Activated CD4-positive, alpha-beta T cell treated with anti-CD3 and anti-CD28 coated beads, Interleukin-2, amount 50 U/mL, for 48 hours (primary cell): Measurements from ENCODE around the gene SHFL.

Source experiments
- DNase-seq, 2 experiments: peaks; one replicate each; pipeline ENCODE4 v3.0.0-alpha.2; 2020

The SHFL gene

DNA sequence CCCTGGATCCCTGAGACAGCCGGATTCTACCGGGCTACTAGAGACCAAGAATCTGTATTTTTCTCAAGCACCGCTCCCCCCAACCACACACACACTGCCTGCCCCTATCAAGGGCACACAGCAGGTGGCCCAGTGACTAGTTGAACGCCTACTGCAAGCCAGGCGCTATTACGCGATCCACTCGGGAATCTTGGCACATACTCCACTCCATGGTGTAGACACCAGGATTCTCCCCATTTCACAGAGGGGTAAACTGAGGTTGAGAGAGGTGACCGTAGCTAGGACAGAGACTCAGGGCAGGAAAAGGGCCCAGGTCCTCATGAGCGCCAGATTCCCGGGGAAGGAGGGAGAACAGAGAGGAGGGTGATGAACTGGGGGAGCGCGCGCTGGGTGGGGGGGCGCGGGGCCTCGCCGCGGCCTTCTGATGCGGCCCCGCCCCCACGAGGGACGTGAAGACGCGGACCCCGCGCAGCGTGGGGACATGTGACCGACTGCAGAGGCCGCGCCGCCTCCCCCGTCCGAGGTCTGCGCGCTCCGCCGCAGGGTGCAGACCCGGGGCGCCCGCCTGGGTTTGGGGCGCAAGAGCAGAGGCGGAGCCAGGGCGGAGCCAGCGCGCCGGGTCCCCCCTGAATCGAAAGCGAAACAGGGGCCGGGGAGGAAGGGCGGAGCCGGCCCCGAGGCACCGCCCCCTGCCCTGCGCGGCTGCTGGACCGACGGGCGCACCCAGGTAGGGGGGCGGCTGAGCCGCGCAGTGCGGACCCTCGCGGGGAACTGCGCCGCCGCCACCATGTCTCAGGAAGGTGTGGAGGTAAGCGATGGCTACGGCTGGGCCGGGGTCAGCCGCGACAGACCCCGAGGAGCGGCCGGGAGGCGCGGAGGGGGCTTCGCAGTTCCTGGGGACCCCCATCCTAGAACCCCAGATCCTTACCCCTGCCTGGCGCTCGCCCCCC, at the start of gene SHFL:
TSS of gene SHFL (plus strand) at position 677 of the 950 bp plus-strand sequence. CDS start at position 788, 111 bp downstream.
- DNase-seq = peak; percentile 80 to 85

DNA sequence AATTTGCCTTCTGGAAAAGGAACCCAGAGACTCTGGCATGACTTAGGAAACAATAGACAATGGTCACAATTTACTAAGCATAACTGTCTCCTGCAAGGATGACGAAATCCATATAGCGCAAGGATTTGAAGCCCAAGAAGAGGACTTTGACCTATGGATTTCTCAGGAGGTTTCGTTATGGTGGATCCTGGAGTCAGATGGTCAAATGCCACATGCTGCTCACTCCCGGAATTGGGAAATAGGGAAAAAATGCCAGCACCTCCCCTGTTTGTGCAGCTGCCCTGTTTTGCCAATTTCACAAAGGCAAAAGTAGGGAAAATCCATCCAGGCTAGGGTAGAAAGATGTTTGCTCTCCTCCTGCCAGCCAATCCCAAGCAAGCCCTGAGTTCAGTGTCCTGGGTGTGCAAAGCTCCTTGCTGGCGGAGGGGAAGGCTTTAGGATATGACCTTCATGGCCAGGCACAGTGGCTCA, 49.5 kb upstream of the SHFL start:
- DNase-seq = no peak

DNA sequence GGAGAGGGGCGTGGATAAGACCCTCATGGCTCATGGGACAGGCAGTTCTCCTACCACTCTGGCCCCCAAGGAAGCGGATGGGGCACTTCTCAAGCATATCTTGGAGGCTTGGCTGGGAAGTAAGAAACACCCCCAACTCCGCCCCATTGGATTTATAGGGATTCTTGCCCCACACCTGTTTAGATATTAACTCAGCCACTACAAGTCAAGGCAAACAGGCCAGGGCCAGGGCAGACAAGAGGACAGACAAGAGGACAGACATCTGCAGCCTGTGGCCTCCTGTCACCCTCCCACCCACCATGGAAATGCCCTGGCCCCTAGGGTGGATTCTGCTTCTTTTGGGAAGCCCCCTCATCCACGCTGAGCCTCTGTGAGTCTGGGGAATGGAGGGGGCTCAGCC, 48.8 kb upstream of the SHFL start:
- DNase-seq = no peak

DNA sequence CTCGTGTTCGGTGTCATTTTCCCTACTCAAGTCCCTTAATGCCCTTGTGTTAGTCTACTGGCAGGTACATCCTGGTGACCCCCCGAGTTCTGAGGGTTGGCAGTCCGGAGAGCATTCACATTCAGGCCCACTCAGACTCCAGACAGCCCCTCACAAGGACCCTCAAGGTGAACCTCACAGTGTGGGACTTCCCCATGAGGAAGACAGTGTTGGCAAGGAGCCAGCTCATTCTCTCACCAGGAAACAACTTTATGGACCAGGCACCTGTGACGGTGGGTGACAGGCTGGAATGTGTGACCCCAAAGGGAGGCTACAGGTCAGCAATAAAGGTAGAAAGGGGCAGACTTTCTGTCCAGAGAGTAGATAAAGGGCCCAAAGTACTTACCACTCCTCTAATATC, 48.3 kb upstream of the SHFL start:
- no peak for DNase-seq

DNA sequence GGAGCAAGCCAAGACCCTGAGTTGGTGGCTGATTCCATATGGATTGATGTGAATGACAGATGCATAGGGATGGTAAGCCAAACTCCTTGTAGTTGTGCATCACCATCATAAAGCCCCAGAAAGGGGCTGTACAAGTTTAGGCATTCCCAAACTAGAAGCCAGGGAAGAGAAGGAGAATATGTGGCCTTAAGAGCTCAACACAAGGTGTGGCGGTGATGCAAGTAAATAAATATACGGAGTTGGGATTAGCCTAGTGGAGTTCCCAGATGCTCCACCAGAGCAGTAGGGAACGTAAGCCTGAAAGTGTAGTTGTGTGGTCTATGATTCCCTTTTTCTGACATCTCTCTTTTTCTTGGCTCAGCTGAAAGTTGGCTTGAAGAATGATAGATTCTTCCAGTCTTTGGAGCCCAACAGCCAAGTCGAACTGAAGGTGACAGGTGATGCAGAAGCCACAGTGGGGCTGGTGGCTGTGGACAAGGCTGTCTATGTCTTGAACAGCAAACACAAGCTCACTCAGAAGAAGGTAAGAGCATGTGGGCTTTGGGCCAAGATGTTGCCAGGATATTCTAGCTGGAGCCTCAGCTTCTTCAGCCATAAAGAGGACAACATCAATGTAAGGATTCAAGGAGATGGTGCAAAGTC, 42.7 kb upstream of the SHFL start:
- DNase-seq = no peak

DNA sequence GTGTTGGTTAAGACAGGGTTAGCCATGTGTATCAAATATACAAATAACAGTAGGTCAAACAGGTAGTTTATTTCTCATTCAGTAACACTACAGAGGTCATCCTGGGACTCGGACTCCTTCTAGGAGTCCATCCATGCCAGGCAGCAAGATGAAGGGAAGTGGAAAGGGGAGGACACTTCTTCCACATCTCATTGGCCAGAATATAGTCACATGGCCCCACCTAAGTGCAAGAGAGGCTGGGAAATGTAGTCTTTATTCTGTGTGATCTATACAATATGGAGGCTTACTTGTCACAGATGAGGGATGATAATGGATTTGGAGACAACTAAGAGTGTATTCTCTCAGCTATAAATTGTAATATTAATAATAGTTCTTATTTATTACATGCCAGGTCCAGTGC, 41.7 kb upstream of the SHFL start:
- no peak for DNase-seq

DNA sequence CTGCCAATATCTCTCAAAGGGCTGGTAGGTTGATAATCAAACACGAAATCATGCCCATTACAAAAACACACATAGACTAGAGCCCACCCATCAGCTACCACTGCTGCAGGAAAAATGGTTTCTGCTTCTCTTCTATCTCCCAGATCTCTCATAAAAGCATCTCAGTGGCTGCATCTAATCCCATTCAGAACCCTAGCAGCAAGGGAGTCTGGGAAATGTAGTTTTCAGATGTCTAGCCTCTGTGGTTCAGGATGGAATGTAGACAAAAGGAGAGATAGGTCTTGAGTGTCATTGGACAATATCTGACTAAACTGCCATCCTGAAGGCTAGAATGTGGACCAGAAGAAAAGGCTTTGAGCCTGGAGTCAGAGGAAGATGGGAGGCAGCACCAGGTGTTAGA, 40.7 kb upstream of the SHFL start:
- no peak for DNase-seq

DNA sequence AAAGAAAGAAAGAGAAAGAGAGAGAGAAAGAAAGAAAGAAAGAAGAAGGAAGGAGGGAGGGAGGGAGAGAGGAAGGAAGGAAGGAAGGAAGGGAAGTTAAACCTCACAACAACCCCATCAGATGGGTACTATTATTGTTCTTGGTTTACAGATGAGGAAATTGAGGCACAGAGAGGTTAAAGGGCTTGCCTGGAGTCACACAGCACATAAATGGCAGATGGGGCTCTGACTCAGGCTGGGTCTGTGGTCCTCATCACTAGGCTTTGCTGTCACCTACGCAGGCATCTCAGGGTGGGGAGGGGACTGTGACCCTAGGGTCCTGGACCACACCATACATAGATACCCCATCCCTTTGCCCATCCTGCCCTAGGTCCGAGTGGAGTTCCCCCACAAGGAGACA, 36.5 kb upstream of the SHFL start:
- DNase-seq = no peak

DNA sequence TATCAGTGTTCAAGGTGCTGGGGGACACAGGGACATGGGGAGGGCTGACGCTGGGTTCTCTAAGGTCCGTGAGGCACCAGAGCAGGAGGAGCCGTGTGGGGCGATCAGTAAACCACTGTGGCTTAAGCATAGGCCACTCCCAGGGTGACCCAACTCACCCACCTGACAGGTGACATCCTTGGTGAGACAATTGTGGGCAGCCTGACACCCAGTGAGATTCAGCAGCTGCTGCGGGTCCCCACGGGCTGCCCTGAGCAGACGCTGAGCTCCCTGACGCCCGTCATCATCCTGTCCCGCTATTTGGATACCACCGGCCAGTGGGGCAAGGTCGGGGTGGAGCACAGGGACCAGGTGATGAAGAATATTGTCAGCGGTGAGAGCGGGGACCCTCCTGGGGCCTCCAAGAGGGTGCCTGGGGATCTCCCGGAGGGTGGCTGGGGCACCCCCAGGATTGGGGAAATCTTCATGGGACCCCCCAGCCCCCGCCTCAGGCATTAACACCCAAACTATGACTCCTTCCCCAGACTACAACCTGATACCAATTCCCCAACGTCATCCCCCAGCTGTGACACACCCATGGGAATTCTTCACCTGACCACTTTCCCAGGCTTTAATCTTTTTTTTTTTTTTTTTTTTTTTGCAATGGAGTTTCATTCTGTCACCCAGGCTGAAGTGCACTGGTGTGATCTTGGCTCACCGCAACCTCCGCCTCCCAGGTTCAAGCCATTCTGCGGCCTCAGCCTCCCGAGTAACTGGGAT, 33.3 kb upstream of the SHFL start:
- no peak for DNase-seq

DNA sequence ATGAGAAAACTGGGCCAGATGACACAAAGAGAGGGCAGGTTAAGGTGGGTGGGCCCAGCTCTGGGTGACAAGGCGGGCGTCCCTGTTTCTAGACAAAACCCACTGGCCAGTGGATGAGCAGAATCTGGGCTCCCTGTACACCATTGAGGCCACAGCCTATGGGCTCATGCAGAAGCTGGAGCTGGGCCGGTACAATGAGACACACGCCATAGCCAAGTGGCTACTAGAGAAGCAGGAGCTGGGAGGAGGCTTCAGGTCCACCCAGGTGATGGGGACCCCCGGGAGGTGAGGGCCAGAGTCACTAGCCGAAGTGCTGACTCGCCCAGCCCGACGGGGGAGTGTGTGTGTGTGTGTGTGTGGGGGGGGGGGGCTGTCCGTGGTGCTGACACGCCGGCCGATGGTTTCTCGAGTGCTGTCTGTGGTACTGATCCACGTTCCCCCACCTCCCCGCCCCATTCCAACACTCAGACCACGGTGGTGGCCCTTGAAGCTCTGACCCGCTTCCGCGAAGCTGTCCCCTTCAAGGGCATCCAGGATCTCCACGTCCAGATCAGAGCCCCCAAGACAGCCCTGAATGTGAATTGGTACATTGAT, 24.3 kb upstream of the SHFL start:
- DNase-seq = no peak

DNA sequence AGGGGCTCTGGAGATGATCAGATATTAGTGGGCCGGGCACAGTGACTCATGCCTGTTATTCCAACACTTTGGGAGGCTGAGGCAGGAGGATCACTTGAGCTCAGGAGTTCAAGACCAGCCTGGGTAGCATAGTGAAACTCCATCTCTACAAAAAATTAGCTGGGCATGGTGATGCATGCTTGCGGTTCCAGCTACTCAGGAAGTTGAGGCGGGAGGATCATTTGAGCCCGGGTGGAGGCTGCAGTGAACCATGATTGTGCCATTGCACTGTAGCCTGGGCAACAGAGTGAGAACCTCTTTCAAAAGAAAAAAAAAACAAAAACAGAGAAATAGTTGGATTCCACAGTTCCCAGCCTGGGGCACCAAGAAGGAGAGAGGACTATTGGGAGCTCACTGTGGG, 17.9 kb upstream of the SHFL start:
- no peak for DNase-seq

DNA sequence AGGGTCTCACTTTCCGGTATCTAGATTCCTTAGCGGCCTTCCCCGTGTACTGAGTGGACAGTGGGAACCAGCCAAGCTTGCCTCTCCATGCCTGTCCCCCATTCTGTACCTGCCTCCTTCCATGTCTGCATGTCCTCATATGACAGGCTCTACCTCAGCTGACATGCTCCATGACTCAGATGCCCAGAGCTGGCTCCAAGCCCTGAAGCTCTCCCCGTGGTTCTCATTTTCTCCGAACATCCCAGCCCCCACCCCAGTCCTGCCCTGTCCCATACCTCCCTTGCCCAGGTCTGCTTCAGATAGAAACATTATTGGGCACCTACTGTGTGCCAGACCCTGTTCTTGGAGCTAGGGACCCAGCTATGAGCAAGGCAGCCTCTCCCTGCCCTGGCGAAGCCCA, 17.1 kb upstream of the SHFL start:
- no peak for DNase-seq

DNA sequence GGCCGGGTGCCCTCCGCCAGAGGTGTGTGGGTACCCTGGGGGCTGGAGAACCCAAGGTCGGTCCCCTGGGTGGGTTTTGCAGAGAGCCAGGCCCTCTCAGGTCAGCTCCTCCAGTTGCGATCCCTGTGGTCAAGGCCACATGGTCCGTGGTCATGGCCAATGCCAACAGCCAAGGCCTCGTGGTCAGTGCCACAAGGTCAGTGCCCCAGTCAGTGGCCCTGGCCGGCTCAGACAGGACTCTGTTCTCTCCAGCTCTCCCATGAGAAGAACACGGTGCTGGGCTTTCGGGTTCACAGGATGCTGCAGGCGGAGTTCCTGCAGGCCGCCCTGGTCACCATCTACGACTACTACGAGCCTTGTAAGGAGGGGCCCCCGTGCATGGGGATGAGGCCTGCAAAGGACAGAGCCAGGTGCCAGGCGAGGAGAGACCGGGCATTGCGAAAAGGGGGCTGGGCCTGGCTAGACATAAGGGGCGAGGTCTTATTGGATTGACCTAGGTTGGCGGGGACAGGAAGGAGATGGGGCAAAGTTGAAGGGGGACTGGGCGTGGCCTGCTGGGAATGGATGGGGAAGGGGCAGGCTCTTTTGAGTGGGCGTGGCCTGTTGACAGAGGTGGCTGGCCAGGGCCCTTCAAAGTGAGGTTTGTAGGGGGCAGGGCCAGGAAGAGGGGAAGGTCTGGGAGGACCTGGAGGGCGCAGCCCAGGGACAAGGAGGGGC, 15.2 kb upstream of the SHFL start:
- no peak for DNase-seq

DNA sequence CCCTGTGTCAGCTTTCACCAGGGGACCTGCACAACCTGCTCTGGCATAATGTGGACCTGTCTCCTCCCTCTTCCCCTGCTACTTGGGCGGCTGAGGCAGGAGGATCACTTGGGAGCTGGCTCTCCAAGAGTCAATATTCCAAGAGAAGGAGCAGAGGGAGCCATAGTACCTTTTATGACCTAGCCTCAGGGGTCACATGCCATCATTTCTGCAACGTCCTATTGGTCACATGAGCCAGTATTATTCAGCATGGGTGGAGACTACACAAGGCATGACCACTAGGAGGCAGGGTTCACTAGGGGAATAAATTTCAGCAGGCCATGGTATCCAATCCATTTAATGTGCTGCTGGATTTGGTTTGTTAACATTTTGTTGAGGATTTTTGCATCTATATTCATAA, 12.0 kb upstream of the SHFL start:
- peak; percentile 54 to 63 for DNase-seq

DNA sequence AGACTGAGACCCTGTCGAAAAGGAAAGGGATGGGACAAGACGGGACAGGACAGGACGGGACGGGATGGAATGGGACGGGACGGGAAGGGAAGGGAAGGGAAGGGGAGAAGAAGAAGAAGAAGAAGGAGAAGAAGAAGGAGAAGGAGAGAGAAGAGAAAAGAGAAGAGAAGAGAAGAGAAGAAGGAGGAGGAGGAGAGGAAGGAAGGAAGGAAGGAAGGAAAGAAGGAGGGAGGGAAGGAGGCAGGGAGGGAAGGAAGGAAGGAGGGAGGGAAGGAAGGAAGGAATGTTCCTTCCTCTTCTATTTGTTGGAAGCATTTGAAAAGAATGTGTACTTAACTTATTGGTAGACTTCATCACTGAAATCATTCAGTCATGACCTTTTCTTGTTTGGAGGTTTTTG, 9.6 kb upstream of the SHFL start:
- no peak for DNase-seq

DNA sequence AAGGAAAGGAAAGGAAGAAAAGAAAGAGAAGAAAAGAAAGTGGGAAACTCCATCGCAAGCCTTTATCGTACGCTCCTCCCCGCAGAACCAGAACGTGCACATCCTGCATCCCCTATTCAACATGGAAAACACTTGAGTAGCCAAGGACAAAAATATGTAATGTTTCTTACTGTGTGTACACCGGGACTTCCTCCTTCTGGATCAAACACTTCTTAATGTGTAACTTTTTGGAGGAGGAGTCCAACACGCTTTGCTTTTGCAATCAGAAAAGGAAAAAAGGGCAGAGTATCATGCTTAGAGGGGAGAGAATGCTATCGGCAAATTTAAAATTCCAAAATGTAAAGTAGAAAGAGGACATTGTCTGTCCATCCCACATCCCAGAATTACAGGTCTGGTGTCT, 7.8 kb upstream of the SHFL start:
- DNase-seq = no peak

DNA sequence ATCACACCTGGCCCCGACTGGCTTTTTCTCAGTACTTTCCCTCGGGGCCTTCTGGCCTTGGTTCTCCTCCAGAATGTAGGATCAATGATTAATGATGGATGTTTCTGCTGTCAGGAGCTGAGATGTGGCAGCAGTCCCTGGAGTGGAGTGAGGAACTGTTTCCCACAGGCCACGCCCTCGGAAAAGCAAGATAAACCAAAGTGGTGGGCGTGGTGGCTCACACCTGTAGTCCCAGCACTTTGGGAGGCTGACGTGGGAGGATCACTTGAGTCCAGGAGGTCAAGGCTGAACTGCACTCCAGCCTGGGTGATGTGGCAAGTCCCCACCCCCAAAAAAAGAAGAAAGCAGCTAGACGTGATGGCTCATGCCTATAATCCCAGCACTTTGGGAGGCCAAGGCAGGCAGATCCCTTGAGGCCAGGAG, 7.1 kb upstream of the SHFL start:
- DNase-seq = no peak

DNA sequence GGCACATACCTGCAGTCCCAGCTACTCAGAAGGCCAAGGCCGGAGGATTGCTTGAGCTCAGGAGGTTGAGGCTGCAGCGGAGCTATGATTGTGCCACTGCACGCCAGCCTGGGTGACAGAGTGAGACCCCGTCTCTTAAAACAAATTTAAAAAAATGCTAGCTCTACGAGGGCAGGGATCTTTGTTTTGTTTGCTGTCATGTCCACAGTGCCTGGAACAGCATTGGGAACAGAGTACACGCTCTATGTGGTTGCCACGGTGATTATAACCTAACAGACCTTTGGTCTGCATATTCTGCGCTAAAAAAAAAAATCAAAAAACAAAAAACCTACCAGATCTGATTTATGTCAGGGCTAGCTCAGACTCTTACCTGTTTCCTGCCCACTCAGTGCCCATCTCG, 2.2 kb upstream of the SHFL start:
- no peak for DNase-seq

DNA sequence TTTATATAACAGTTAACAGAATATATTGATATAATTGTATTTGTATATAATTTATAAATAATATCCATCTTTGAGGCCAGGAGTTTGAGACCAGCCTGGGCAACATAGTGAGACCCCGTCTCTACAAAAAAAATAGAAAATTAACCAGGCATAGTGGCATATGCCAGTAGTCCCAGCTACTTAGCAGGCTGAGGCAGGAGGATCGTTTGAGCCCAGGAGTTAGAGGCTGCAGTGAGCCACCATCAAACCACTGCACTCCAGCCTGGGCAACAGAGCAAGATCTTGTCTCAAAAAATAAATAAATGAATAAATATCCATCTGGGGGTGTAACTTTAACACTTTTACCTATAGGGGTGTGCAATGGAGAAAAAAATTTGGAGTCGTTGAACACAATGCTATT, 1.3 kb upstream of the SHFL start:
- DNase-seq = no peak

DNA sequence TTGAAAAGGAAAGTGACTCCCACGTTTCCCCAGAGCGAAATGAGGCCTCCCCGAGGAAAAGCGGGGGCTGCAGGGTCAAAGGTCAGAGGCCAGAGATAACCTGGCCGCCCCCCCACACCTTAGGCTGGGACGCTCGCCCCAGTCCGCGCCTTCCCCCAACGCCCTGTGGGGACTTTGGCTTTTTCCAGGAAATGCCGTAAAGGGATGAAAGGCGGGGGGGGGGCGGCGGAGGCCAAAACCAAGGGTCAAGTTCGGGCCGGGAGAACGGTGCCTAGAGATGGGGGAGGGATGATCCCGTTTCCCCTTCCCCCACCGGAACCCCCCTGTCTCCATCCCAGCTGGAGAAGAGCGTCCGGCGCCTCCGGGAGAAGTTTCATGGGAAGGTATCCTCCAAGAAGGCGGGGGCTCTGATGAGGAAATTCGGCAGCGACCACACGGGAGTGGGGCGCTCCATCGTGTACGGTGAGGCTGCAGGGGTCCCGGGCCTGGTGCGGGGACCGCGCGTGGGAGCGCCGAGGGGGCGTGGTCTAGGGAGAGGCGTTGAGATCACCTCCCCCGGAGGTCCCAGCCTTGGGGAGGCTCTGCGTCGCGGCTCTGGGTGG, 575 bp downstream of the SHFL start:
- DNase-seq = peak in 1 of 2 experiments; percentile 53

DNA sequence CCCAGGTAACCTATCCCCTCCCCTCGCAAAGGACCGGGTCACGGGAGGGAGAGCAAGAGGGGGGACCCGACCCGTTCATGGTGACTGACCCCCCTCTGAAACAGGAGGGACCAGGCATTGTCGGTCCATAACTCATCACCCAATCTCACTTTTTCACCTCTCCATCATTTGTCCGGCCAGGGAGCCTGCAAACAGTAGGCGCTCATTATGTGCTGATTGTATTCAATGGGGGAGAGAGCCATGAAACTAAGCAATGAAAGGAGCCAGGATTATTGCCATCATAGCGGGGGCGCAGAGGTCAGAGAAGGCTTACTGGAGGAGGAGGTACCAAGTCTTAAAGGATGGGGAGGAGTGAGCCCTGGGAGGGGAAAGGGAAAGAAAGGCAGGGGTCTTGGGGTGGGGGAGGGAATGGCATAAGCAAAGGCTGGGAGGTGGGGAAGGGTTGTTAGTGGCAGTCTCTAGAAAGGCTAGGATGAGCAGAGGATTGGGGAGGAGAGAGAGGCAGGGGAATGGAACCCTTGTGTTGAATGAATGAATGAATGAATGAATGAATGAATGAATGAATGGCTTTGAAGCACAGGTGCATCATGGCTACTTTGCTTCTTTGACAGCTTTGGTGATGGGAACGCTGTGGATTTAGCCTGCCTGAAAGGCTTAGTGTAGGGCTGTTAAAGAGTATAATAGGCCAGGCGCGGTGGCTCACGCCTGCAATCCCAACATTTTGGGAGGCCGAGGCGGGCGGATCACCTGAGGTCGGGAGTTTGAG, 1.4 kb downstream of the SHFL start:
- no peak for DNase-seq
